Transverse colon (tissue), 4 donors: ENCODE data around the gene FAM161B. TPM values are rescaled to one million over a fixed set of nuclear protein-coding genes. Genes with fewer than 3 reads are reported as not detected.

Experiments used
- DNase-seq: peaks from one replicate; pipeline ENCODE4 v3.0.0-alpha.2; 2019
- H3K27ac ChIP-seq, 4 donors: fragments of 200-600 bp; sonication (generic); 2 replicates each; pipeline ENCODE4 v1.5.1; 2016 to 2018; ENCODE audit warnings: inconsistent platforms in 4 of 4
- H3K27me3 ChIP-seq: fragments of 200-600 bp; sonication (generic); 2 replicates; pipeline ENCODE4 v1.5.1; 2017; ENCODE audit warnings: inconsistent platforms
- H3K36me3 ChIP-seq, 4 donors: fragments of 200-600 bp; sonication (generic); 2 replicates each; pipeline ENCODE4 v1.5.1; 2017 to 2019; ENCODE audit warnings: inconsistent platforms in 4 of 4
- H3K4me1 ChIP-seq, 4 donors: fragments of 200-600 bp; sonication (generic); 2 replicates each; pipeline ENCODE4 v1.5.1; 2017 to 2020; ENCODE audit warnings: inconsistent platforms in 4 of 4
- H3K4me3 ChIP-seq, 4 donors: fragments of 200-600 bp; sonication (generic); 1 replicate in 1 of 4; 2 replicates in 3 of 4; pipeline versions ENCODE4 v1.5.1 to v1.6.1; 2017 to 2019; ENCODE audit warnings: inconsistent platforms in 4 of 4
- H3K9me3 ChIP-seq, 2 donors: fragments of 200-600 bp; sonication (generic); 2 replicates each; pipeline ENCODE4 v1.5.1; 2017 to 2019; ENCODE audit warnings: inconsistent platforms in 2 of 2
- CTCF ChIP-seq, 5 experiments: fragments of 200-600 bp in 3 of 5; fragments of 450-650 bp in 2 of 5; sonication (generic) in 3 of 5; IDR thresholded peaks; 1 replicate in 2 of 5; 2 replicates in 3 of 5; pipeline ENCODE4 v1.5.1; 2016 to 2017; ENCODE audit warnings: antibody characterized with exemption in 5 of 5, inconsistent platforms in 3 of 5, mild to moderate bottlenecking in 2 of 5, moderate library complexity in 1 of 5
- EP300 ChIP-seq: sonication (generic); formaldehyde crosslinking; IDR thresholded peaks from one replicate; pipeline ENCODE4 v1.6.1; 2017; ENCODE audit warnings: antibody characterized with exemption, low read depth
- POLR2A ChIP-seq: fragments of 450-650 bp; IDR thresholded peaks from one replicate; pipeline ENCODE4 v1.6.1; 2016; ENCODE audit warnings: antibody characterized with exemption, mild to moderate bottlenecking, moderate library complexity
- POLR2AphosphoS5 ChIP-seq, 3 donors: sonication (generic); formaldehyde crosslinking; IDR thresholded peaks; one replicate each; pipeline ENCODE4 v1.6.1; 2016; ENCODE audit warnings: antibody characterized with exemption in 3 of 3
- WGBS, 2 donors: methylation state at CpG; one replicate each; pipeline ENCODE4 v1.1.5; 2018; ENCODE audit warnings: low coverage in 1 of 2; 5-methylcytosine and 5-hydroxymethylcytosine counted together
- in situ Hi-C, 4 donors: fragments of 200-750 bp; cut with MboI; loops; one replicate each; pipeline versions ENCODE4 v1.15.0 to v1.15.1; 2017; ENCODE audit warnings: low sequenced_read_pairs in 3 of 4, low pct_ligation_motif_present in 1 of 4, low pct_unique_long_range_greater_than_20kb in 1 of 4
- intact Hi-C: fragments of 100-400 bp; cut with DNase I; formaldehyde crosslinking; loops from one replicate; pipeline ENCODE4 v1.15.1; 2023; ENCODE audit warnings: low total_unique reads
- total RNA-seq, 4 donors: library from RNA; depleted of rRNA; stranded (reverse); fragments of >200 nt; gene quantifications; one replicate each; pipeline ENCODE4 v1.1.0, GENCODE V29; 2016

The FAM161B gene
- 1 to 10 TPM; 2.4 to 7.2 (median 4.8) TPM for total RNA-seq

GRCh38 chr14:73949752-73950734, at the start of gene FAM161B, which contains the start of gene COQ6:
Gene FAM161B (minus strand): TSS chr14:73950094. CDS start chr14:73950026, 68 bp downstream.
Gene COQ6 (plus strand): TSS chr14:73950302. CDS start chr14:73950333, 31 bp downstream.
- Histone ChIP-seq H3K9me3 (no peaks in the 10 kb centered on the region), H3K4me1 (peaks cover 0 to 26% (median 12%) of the 10 kb centered on the region in 4 donors), H3K4me3 (peak within 1 kb of the TSS; percentile 66 to 79 (median 70)), H3K27ac (peak within 1 kb of the TSS; percentile 90 to 96 (median 92)), H3K36me3 (peaks cover 0 to 9% (median under 1%) of the 10 kb centered on the region in 4 donors), H3K27me3 (no peaks in the 10 kb centered on the region)
- peak; percentile 95 for DNase-seq
- WGBS, 2 donors: 0% methylated on average over 3 to 62 of the region's 70 CpGs
- intact Hi-C loops: no loop called here
- TF ChIP-seq EP300 (no peak), POLR2AphosphoS5 (IDR thresholded peaks at IDR 0.05) (peak; percentile 89 to 93 (median 91)), POLR2A (peak; percentile 93), CTCF (IDR thresholded peaks at IDR 0.05) (peak in 2 of 5 experiments; percentile 26 to 32)
- in situ Hi-C loops: no loop called here

- WGBS, 2 donors: 36 to 51% methylated on average over 1 to 2 of the region's 2 CpGs
- intact Hi-C loops: no loop called here
- Histone ChIP-seq H3K36me3 (no peaks in the 10 kb centered on the region), H3K4me3 (no peak overlapping the region), H3K27me3 (no peaks in the 10 kb centered on the region), H3K9me3 (no peaks in the 10 kb centered on the region), H3K4me1 (peaks cover 0 to 24% (median 13%) of the 10 kb centered on the region in 4 donors), H3K27ac (peak overlapping the region; percentile 80 to 89 (median 86))
- TF ChIP-seq EP300: no peak
- TF ChIP-seq CTCF (IDR thresholded peaks at IDR 0.05): no peak
- TF ChIP-seq POLR2AphosphoS5 (IDR thresholded peaks at IDR 0.05): no peak
- TF ChIP-seq POLR2A: no peak
- in situ Hi-C loops: no loop called here
- no peak for DNase-seq
Observed at GRCh38 chr14:73998726-73999125, 48.8 kb upstream of the FAM161B start.

GRCh38 chr14:73997944-73998447, 48.1 kb upstream of the FAM161B start:
- H3K9me3 ChIP-seq: no peaks in the 10 kb centered on the region
- peak; percentile 68 for DNase-seq
- H3K4me1 ChIP-seq: peaks cover 0 to 30% (median 16%) of the 10 kb centered on the region in 4 donors
- TF ChIP-seq POLR2A (peak; percentile 51), CTCF (IDR thresholded peaks at IDR 0.05) (no peak), EP300 (no peak), POLR2AphosphoS5 (IDR thresholded peaks at IDR 0.05) (peak in 2 of 3 donors; percentile 30 to 70)
- no peak overlapping the region for H3K4me3 ChIP-seq
- in situ Hi-C loops (no loop called here), intact Hi-C loops (no loop called here)
- no peaks in the 10 kb centered on the region for H3K36me3 ChIP-seq
- WGBS, 2 donors: 59 to 60% methylated on average over 4 to 7 of the region's 7 CpGs
- no peaks in the 10 kb centered on the region for H3K27me3 ChIP-seq
- H3K27ac ChIP-seq: peak overlapping the region; percentile 80 to 89 (median 86)
